GM12891 (cell line): ENCODE results near the gene OPN4.

Experiments used
- POLR2A ChIP-seq: IDR thresholded peaks from 2 replicates; pipeline ENCODE4 v1.6.1; 2011; ENCODE audit warnings: low read depth, low read length, control low read depth
- POLR2AphosphoS5 ChIP-seq: IDR thresholded peaks from 2 replicates; pipeline ENCODE4 v1.6.1; 2011; ENCODE audit warnings: low read depth, low read length, control low read depth
- TAF1 ChIP-seq: IDR thresholded peaks from 2 replicates; pipeline ENCODE4 v1.6.1; 2011; ENCODE audit warnings: low read depth, low read length, control low read depth

DNA sequence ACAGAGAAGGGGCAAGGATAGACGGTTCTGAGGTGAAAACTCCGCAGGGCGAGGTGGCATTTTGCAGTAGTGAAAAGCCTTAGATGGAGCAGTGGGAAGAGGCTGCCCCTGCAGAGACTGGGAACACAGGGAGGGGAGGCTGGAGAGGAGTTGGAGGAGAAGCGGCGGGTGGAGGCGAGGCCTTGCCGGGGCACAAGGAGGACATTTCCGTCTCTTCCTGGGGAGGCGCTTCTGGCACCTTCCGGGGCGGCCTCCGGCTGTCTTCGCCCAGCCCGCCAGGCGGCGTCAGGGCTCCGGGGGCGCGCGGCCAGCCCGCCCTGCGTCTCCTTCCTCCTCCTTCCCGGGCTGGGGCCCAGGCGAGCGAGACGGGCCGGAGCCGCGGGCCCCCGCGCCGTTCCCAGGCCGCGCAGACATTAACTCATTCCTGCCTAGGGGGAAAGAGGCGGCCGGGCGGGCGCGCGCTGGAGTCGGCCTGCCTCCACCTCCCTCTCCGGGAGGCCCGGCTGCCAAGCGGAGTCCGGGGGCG, 56.7 kb downstream of the OPN4 start:
- peak; percentile 53; the same call in 1 of the 2 replicates for TF ChIP-seq POLR2A
- no peak; the same call in 1 of the 2 replicates for TF ChIP-seq TAF1
- peak; percentile 41; the same call in 1 of the 2 replicates for TF ChIP-seq POLR2AphosphoS5
